DND-41 (cell line): ENCODE measurements around the gene MTTP.

ENCODE experiments used
- CTCF ChIP-seq: IDR thresholded peaks from 2 replicates; pipeline ENCODE4 v1.5.1; 2012; ENCODE audit warnings: borderline replicate concordance, low read length, moderate library complexity, mild to moderate bottlenecking; ENCODE audit not compliant: poor library complexity, severe bottlenecking; ENCODE audit errors: extremely low read depth
- EZH2 ChIP-seq: IDR thresholded peaks from 3 replicates; pipeline ENCODE4 v1.6.1; 2012; ENCODE audit warnings: borderline replicate concordance, low read depth, mild to moderate bottlenecking, moderate library complexity, low read length, inconsistent platforms; ENCODE audit not compliant: severe bottlenecking

DNA sequence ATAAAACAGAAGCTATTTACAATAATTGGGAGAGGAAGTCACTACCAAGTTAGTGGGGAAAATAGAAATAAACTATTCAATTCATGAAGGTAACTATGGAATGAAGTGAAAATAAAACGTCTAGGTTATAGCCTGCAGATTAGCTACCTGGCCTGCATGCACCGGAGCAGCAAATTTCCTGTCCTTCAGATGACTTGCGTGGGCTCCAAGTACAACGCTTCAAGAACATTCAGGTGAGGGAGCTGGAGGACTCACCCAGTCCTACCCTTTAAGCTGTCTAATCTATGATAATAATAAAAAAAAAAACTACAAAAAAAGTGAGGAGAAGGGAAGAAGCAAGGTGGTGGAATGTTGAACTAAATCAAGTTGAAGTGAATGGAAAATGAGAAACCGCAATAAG, 69.8 kb downstream of the MTTP start:
- TF ChIP-seq CTCF = no peak
- TF ChIP-seq EZH2 = no peak
